GM23338 (cell line): Measurements from ENCODE around the gene LTBP2. TPM values are rescaled to one million over a fixed set of nuclear protein-coding genes. Genes with fewer than 3 reads are reported as not detected.

Source experiments
- ATAC-seq: fragments of 200-7000 bp; cut with Tn5 transposase; 3 replicates; pipeline ENCODE4 v1.9.1; 2020
- DNase-seq: peaks from one replicate; pipeline ENCODE4 v3.0.0-alpha.2; 2015; ENCODE audit warnings: low spot score
- H2AFZ ChIP-seq: fragments of 200-600 bp; sonication (generic); 2 replicates; pipeline ENCODE4 v1.8.0; 2016; ENCODE audit warnings: antibody characterized with exemption, mild to moderate bottlenecking, moderate library complexity
- H3F3A ChIP-seq: fragments of 200-600 bp; sonication (generic); replicated peaks from 2 replicates; pipeline ENCODE4 v1.8.0; 2017; ENCODE audit warnings: antibody characterized with exemption, mixed run types, low read depth
- H3K27ac ChIP-seq: fragments of 200-600 bp; sonication (generic); 2 replicates; pipeline ENCODE4 v1.6.1; 2016; ENCODE audit warnings: low read depth
- H3K27me3 ChIP-seq: fragments of 200-600 bp; sonication (generic); 2 replicates; pipeline ENCODE4 v1.8.0; 2016; ENCODE audit warnings: mild to moderate bottlenecking, mixed run types, moderate library complexity; ENCODE audit not compliant: insufficient read depth
- H3K36me3 ChIP-seq: fragments of 200-600 bp; sonication (generic); 2 replicates; pipeline ENCODE4 v1.8.0; 2016; ENCODE audit warnings: mild to moderate bottlenecking; ENCODE audit not compliant: insufficient read depth
- H3K4me1 ChIP-seq: fragments of 200-600 bp; sonication (generic); 2 replicates; pipeline ENCODE4 v1.8.0; 2016; ENCODE audit warnings: mild to moderate bottlenecking, moderate library complexity; ENCODE audit not compliant: insufficient read depth
- H3K4me2 ChIP-seq: fragments of 200-600 bp; sonication (generic); 2 replicates; pipeline ENCODE4 v1.7.1; 2017; ENCODE audit warnings: mixed run types
- H3K4me3 ChIP-seq: fragments of 200-600 bp; sonication (generic); 2 replicates; pipeline ENCODE4 v1.6.1; 2016; ENCODE audit warnings: mixed run types
- H3K79me2 ChIP-seq: fragments of 200-600 bp; sonication (generic); replicated peaks from 2 replicates; pipeline ENCODE4 v1.8.0; 2017; ENCODE audit warnings: mild to moderate bottlenecking; ENCODE audit not compliant: insufficient read depth
- H3K9me2 ChIP-seq: fragments of 200-600 bp; sonication (generic); 2 replicates; pipeline ENCODE4 v1.8.0; 2017; ENCODE audit not compliant: insufficient read depth
- H4K20me1 ChIP-seq: fragments of 200-600 bp; sonication (generic); replicated peaks from 2 replicates; pipeline ENCODE4 v1.8.0; 2017; ENCODE audit warnings: mild to moderate bottlenecking; ENCODE audit not compliant: insufficient read depth
- H3K27ac Mint-ChIP-seq: 2 replicates; pipeline ENCODE4 v1.8.0; 2020; ENCODE audit warnings: inconsistent platforms, mild to moderate bottlenecking, moderate library complexity, mixed read lengths
- H3K27me3 Mint-ChIP-seq: 3 replicates; pipeline ENCODE4 v1.8.0; 2022; ENCODE audit warnings: low read depth, mild to moderate bottlenecking, moderate library complexity, mixed read lengths, inconsistent platforms; ENCODE audit not compliant: insufficient read depth, poor library complexity
- H3K36me3 Mint-ChIP-seq: 3 replicates; pipeline ENCODE4 v1.8.0; 2021; ENCODE audit warnings: low read depth, mild to moderate bottlenecking, inconsistent platforms, moderate library complexity, mixed read lengths
- H3K4me1 Mint-ChIP-seq: 3 replicates; pipeline ENCODE4 v1.8.0; 2020; ENCODE audit warnings: mild to moderate bottlenecking, inconsistent platforms, mixed read lengths
- H3K4me3 Mint-ChIP-seq: 3 replicates; pipeline ENCODE4 v1.8.0; 2021; ENCODE audit warnings: moderate library complexity, mild to moderate bottlenecking, inconsistent platforms, mixed read lengths
- H3K9me3 Mint-ChIP-seq: 3 replicates; pipeline ENCODE4 v1.8.0; 2020; ENCODE audit warnings: moderate library complexity, mild to moderate bottlenecking, inconsistent platforms, mixed read lengths
- CREB1 ChIP-seq: fragments of 250-450 bp; sonication (Bioruptor Pico); IDR thresholded peaks from 2 replicates; pipeline ENCODE4 v1.5.0; 2020; ENCODE audit warnings: low read depth, mild to moderate bottlenecking, moderate library complexity
- EZH2phosphoT487 ChIP-seq: fragments of 200-600 bp; sonication (generic); IDR thresholded peaks from one replicate; pipeline ENCODE4 v1.8.1; 2018; ENCODE audit warnings: antibody characterized with exemption; ENCODE audit not compliant: unreplicated experiment
- NANOG ChIP-seq: IDR thresholded peaks from 2 replicates; pipeline ENCODE4 v1.6.1; 2016; ENCODE audit warnings: antibody characterized with exemption, borderline replicate concordance
- POLR2AphosphoS5 ChIP-seq: IDR thresholded peaks from 2 replicates; pipeline ENCODE4 v1.6.1; 2016; ENCODE audit warnings: antibody characterized with exemption, low read depth
- ZNF114 ChIP-seq: fragments of 250-450 bp; sonication (Bioruptor Pico); IDR thresholded peaks from 2 replicates; pipeline ENCODE4 v1.5.0; 2020; ENCODE audit warnings: mild to moderate bottlenecking, moderate library complexity
- ZNF331 ChIP-seq: fragments of 250-450 bp; sonication (Bioruptor Pico); IDR thresholded peaks from 2 replicates; pipeline ENCODE4 v1.5.0; 2020; ENCODE audit warnings: low read depth, mild to moderate bottlenecking, moderate library complexity
- polyA plus RNA-seq: library from polyadenylated mRNA; unstranded; fragments of >200 nt; fragmentation: Nextera tagmentation; extraction: Ambion mirVana; gene quantifications from 2 replicates; pipeline ENCODE4 v1.2.1, GENCODE V29; 2016
- total RNA-seq: library from RNA; depleted of rRNA; stranded (reverse); fragments of >200 nt; shearing (Covaris generic); gene quantifications from 2 replicates; pipeline ENCODE4 v1.2.3, GENCODE V29; 2014
- TF ChIP-seq, protein P1 (sequence below): IDR thresholded peaks from 2 replicates; pipeline ENCODE4 v1.6.1; 2016; ENCODE audit warnings: antibody characterized with exemption
- TF ChIP-seq, protein P2 (sequence below): IDR thresholded peaks from one replicate; pipeline ENCODE4 v1.6.1; 2018; ENCODE audit warnings: antibody characterized with exemption; ENCODE audit not compliant: unreplicated experiment
- TF ChIP-seq, protein P3 (sequence below), 2 experiments: fragments of 200-600 bp in 1 of 2; sonication (generic) in 1 of 2; conservative IDR thresholded peaks; 2 replicates each; pipeline versions ENCODE4 v1.5.1 to v1.6.1; 2016 to 2017; ENCODE audit warnings: antibody characterized with exemption in 2 of 2, low read depth in 2 of 2, mild to moderate bottlenecking in 2 of 2, moderate library complexity in 1 of 2

LTBP2 gene
- total and polyA plus RNA-seq, 2 experiments from 2014 or later = 0.27 to 0.49 TPM

DNA sequence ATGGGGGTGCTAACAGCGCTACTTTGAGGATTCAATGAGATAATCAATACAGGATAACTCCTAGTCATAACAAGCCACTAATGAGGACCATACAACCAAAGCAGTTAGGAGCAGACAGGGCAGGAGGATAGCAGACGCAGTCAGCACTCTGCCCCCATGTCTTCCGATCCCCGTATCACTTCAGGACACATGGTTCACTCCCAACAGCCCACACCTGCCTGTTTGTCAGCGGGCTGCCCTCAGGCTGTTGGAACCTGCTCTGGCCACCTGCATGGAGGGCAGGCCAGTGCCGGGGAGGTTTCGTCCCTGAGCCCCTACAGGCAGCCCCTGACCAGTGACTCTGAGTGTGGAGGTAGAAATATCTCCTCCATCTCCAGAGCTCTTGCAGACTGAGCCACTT, 37.1 kb upstream of the LTBP2 start:
- ATAC-seq (peak; percentile 56), DNase-seq (no peak)
- H3K27ac ChIP-seq = no peak overlapping the region
- peaks cover 3% of the 10 kb centered on the region for H3K27me3 Mint-ChIP-seq
- no peak overlapping the region for H2AFZ ChIP-seq
- H3K9me2 ChIP-seq = no peaks in the 10 kb centered on the region
- H3K4me3 Mint-ChIP-seq = no peak overlapping the region
- no peaks in the 10 kb centered on the region for H3K27me3 ChIP-seq
- no peak overlapping the region for H3K27ac Mint-ChIP-seq
- no peaks in the 10 kb centered on the region for H3K36me3 ChIP-seq
- H3F3A ChIP-seq = no peaks in the 10 kb centered on the region
- H4K20me1 ChIP-seq = no peaks in the 10 kb centered on the region
- peaks cover 9% of the 10 kb centered on the region; the same call in 2 of the 3 replicates for H3K4me1 Mint-ChIP-seq
- H3K4me2 ChIP-seq = no peak overlapping the region
- TF ChIP-seq, protein P1, sequence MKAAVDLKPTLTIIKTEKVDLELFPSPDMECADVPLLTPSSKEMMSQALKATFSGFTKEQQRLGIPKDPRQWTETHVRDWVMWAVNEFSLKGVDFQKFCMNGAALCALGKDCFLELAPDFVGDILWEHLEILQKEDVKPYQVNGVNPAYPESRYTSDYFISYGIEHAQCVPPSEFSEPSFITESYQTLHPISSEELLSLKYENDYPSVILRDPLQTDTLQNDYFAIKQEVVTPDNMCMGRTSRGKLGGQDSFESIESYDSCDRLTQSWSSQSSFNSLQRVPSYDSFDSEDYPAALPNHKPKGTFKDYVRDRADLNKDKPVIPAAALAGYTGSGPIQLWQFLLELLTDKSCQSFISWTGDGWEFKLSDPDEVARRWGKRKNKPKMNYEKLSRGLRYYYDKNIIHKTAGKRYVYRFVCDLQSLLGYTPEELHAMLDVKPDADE = no peak
- no peak for TF ChIP-seq POLR2AphosphoS5
- H3K9me3 Mint-ChIP-seq = no peaks in the 10 kb centered on the region
- H3K4me1 ChIP-seq = no peaks in the 10 kb centered on the region
- no peak overlapping the region for H3K4me3 ChIP-seq
- H3K36me3 Mint-ChIP-seq = no peaks in the 10 kb centered on the region
- no peaks in the 10 kb centered on the region for H3K79me2 ChIP-seq

DNA sequence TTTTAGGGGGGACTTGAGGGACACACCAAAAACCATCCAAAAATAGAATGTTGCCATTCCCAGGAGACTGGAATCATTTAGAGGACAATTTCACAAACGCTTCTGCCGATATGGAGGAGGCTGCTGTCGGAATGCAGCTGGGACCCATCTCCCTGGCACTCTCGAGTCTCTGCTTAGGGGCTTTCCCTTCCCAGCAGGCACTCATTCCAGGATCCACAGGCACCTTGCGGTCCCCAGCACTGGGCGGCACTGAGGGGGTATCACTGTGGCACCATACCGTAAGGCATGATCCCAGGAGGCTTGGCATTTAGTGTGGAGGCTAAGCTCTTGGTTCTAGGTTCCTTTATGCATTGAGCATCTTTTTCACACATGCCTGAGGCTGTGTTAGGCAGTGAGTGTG, 36.6 kb upstream of the LTBP2 start:
- H3K27me3 Mint-ChIP-seq = peaks cover 3% of the 10 kb centered on the region

More for the DNA sequence above, 36.6 kb upstream of the LTBP2 start:
- H3F3A ChIP-seq = no peaks in the 10 kb centered on the region
- TF ChIP-seq, protein P1 = no peak
- TF ChIP-seq NANOG = no peak
- TF ChIP-seq, protein P2, sequence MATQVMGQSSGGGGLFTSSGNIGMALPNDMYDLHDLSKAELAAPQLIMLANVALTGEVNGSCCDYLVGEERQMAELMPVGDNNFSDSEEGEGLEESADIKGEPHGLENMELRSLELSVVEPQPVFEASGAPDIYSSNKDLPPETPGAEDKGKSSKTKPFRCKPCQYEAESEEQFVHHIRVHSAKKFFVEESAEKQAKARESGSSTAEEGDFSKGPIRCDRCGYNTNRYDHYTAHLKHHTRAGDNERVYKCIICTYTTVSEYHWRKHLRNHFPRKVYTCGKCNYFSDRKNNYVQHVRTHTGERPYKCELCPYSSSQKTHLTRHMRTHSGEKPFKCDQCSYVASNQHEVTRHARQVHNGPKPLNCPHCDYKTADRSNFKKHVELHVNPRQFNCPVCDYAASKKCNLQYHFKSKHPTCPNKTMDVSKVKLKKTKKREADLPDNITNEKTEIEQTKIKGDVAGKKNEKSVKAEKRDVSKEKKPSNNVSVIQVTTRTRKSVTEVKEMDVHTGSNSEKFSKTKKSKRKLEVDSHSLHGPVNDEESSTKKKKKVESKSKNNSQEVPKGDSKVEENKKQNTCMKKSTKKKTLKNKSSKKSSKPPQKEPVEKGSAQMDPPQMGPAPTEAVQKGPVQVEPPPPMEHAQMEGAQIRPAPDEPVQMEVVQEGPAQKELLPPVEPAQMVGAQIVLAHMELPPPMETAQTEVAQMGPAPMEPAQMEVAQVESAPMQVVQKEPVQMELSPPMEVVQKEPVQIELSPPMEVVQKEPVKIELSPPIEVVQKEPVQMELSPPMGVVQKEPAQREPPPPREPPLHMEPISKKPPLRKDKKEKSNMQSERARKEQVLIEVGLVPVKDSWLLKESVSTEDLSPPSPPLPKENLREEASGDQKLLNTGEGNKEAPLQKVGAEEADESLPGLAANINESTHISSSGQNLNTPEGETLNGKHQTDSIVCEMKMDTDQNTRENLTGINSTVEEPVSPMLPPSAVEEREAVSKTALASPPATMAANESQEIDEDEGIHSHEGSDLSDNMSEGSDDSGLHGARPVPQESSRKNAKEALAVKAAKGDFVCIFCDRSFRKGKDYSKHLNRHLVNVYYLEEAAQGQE = no peak
- no peak for TF ChIP-seq EZH2phosphoT487
- no peak for TF ChIP-seq POLR2AphosphoS5
- TF ChIP-seq, protein P3, sequence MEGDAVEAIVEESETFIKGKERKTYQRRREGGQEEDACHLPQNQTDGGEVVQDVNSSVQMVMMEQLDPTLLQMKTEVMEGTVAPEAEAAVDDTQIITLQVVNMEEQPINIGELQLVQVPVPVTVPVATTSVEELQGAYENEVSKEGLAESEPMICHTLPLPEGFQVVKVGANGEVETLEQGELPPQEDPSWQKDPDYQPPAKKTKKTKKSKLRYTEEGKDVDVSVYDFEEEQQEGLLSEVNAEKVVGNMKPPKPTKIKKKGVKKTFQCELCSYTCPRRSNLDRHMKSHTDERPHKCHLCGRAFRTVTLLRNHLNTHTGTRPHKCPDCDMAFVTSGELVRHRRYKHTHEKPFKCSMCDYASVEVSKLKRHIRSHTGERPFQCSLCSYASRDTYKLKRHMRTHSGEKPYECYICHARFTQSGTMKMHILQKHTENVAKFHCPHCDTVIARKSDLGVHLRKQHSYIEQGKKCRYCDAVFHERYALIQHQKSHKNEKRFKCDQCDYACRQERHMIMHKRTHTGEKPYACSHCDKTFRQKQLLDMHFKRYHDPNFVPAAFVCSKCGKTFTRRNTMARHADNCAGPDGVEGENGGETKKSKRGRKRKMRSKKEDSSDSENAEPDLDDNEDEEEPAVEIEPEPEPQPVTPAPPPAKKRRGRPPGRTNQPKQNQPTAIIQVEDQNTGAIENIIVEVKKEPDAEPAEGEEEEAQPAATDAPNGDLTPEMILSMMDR (conservative IDR thresholded peaks at IDR 0.05; ENCODE audit: low read depth in 2 of 2) = no peak
- no peak for TF ChIP-seq ZNF331 (CRISPR knock-in tag)
- TF ChIP-seq CREB1 = no peak
- no peak for TF ChIP-seq ZNF114 (CRISPR knock-in tag)
- Mint-ChIP-seq H3K4me3 (no peak overlapping the region), H3K27ac (no peak overlapping the region), H3K9me3 (no peaks in the 10 kb centered on the region), H3K4me1 (peaks cover 9% of the 10 kb centered on the region; the same call in 2 of the 3 replicates), H3K36me3 (no peaks in the 10 kb centered on the region)
- H3K79me2 ChIP-seq = no peaks in the 10 kb centered on the region
- no peak overlapping the region for H3K4me3 ChIP-seq
- H3K9me2 ChIP-seq = no peaks in the 10 kb centered on the region
- no peaks in the 10 kb centered on the region for H3K4me1 ChIP-seq
- H3K36me3 ChIP-seq = no peaks in the 10 kb centered on the region
- no peak for DNase-seq
- no peak overlapping the region for H2AFZ ChIP-seq
- H3K4me2 ChIP-seq = no peak overlapping the region
- no peaks in the 10 kb centered on the region for H3K27me3 ChIP-seq
- ATAC-seq = peak; percentile 40
- no peak overlapping the region for H3K27ac ChIP-seq
- no peaks in the 10 kb centered on the region for H4K20me1 ChIP-seq
